Thyroid gland (tissue), 4 donors: ENCODE data around the gene CDK5RAP2.

Experiments used
- POLR2A ChIP-seq, 2 donors: fragments of 450-650 bp; IDR thresholded peaks; one replicate each; pipeline ENCODE4 v1.6.1; 2017; ENCODE audit warnings: antibody characterized with exemption in 2 of 2, mild to moderate bottlenecking in 2 of 2, moderate library complexity in 1 of 2
- TF ChIP-seq, protein P1 (sequence below), 6 experiments: fragments of 200-600 bp in 3 of 6; fragments of 450-650 bp in 3 of 6; sonication (generic) in 3 of 6; IDR thresholded peaks; one replicate each; pipeline ENCODE4 v1.5.1; 2016 to 2019; ENCODE audit warnings: antibody characterized with exemption in 6 of 6, mild to moderate bottlenecking in 2 of 6, inconsistent platforms in 1 of 6, moderate library complexity in 1 of 6

DNA sequence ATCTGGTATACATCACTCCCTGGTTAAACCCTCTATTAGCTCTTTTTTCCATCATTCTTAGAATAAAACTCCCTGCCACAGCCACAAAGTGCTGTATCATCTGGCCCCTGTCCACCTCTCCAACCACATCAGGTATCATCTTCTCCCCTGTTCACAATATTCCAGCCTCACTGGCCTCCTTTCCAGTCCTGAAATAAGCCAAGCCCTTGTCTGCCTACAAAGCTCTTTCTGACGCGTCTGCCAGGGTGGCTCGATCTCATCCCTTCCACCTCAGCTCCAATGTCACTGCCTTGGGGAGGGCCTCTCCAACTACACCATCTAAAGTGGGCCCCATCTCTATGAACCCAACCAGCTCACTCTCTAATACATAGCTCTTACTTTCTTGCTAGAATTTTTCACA is 21.5 kb downstream of the CDK5RAP2 start:
- TF ChIP-seq, protein P1, sequence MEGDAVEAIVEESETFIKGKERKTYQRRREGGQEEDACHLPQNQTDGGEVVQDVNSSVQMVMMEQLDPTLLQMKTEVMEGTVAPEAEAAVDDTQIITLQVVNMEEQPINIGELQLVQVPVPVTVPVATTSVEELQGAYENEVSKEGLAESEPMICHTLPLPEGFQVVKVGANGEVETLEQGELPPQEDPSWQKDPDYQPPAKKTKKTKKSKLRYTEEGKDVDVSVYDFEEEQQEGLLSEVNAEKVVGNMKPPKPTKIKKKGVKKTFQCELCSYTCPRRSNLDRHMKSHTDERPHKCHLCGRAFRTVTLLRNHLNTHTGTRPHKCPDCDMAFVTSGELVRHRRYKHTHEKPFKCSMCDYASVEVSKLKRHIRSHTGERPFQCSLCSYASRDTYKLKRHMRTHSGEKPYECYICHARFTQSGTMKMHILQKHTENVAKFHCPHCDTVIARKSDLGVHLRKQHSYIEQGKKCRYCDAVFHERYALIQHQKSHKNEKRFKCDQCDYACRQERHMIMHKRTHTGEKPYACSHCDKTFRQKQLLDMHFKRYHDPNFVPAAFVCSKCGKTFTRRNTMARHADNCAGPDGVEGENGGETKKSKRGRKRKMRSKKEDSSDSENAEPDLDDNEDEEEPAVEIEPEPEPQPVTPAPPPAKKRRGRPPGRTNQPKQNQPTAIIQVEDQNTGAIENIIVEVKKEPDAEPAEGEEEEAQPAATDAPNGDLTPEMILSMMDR (IDR thresholded peaks at IDR 0.05) = no peak
- no peak for TF ChIP-seq POLR2A (IDR thresholded peaks at IDR 0.05)
